ENCODE data around the gene SAMD7.

SAMD7 gene

DNA sequence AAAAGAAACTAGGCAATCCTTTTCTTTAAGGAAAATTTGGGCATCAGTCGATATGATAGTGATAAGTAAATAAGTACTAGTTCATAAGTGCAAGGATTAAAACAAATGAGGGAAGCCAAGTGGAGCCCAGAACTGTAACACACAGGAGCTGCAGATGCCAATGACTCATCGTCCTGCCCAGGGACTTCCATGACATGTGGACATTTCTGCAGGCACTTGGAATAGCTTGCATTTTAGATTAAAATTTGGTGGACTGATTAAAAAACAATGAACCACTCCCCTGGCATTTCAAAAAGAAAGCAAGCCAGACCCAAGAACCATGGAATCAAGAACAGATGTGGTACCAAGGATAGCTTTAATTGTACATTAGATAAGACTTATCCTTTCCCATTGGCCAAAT, 2.9 kb downstream of the SAMD7 start:
- no peak for DNase-seq

DNA sequence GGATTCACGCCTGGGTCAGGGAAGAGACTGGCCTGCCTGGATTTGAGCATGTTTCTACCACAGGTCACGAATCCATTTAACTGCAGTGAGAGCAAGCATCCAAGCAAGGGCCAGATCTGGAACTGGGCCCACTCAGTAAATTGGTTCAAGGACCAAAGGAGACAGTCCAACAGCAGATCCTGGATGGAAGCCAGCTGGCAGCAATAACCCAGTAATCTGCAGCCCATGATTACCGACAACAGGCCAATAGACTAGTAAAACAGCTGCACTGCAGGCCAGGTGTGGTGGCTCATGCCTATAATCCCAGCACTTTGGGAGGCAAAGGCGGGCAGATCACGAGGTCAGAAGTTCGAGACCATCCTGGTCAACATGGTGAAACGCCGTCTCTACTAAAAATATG, 11.8 kb downstream of the SAMD7 start:
- no peak for DNase-seq

DNA sequence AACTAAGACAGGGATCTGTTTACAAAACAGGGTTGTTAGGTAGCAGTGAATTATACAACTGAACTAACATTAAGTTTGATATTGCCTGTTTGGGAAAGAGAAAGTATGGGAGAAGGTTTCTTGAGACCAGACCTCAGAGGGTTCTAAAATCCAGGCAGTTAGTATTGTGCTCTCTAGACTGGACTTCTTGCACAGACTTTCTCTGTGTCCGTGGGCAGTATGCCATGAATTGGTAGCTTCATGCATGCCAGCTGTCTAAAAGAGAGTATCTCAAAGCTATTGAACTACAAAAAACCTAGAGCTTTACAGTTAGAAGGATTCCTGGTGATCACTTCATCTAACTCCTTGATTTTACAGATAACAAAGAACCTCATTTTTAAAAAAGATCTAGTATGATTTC, 12.5 kb downstream of the SAMD7 start:
- no peak for DNase-seq

- DNase-seq: peak in 1 of 2 donors; percentile 28
These were observed 18.6 kb downstream of the SAMD7 start for GRCh38 chr3:169929830-169930519.

GRCh38 chr3:169930843-169931242, 19.5 kb downstream of the SAMD7 start:
- DNase-seq: no peak

- peak in 1 of 2 donors; percentile 51 for DNase-seq
These were observed 20.6 kb downstream of the SAMD7 start for GRCh38 chr3:169931747-169932520.

GRCh38 chr3:169939320-169939719, 27.9 kb downstream of the SAMD7 start:
- no peak for DNase-seq

DNA sequence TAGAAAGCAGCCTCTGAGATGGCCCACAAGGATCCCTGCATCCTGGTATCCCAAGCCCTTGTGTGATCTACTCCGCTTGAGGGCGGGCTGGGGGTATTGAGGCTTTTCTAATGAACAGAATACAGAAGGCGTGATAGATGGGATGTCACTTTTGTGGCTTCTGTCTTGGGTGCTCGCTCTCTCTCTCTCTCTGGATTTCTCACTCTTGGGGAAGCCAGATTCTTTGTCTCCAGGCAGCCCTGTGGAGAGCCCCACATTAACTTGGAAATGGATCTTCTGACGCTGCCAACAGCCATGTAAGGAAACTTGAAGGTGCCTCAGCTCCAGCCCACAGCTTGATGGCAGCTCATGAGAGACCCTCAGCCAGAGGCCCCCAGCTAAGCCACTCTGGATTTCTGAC, 28.4 kb downstream of the SAMD7 start:
- no peak for DNase-seq

DNA sequence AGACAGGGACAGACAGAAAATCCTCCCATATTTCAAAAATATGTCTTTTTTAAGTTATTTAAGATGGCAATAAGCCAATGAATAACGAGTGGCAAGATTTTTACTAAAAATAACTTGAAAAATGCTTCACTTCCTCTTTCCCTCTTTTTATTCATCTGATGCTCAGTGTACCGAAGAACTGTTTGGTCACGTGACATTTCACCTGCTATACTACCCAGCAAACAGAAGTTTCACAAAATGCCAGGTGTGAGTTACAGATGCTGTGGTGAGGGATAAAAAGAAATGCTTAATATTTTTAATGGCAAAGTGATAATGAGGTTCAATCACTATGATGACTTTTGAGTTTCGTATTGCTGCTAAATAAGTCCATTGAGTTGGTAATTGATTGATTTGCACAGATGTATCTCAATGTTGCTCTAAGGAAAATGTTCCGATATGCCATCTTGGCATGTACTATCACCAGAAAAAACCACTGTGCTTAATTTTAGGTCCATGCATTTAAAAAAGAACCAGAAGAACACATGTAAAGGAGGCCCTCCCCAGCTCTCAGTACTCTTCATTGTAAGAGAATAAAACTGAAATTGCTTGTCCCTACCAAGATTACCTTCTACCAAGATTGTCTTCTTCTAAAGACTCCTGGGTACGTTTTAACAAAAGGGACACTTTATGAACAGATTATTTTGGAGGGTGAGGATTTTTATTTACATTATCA, 29.3 kb downstream of the SAMD7 start:
- DNase-seq: peak in 1 of 2 donors; percentile 39

- peak; percentile 14 to 81 for DNase-seq
These were observed 33.9 kb downstream of the SAMD7 start for GRCh38 chr3:169945313-169945712.

DNA sequence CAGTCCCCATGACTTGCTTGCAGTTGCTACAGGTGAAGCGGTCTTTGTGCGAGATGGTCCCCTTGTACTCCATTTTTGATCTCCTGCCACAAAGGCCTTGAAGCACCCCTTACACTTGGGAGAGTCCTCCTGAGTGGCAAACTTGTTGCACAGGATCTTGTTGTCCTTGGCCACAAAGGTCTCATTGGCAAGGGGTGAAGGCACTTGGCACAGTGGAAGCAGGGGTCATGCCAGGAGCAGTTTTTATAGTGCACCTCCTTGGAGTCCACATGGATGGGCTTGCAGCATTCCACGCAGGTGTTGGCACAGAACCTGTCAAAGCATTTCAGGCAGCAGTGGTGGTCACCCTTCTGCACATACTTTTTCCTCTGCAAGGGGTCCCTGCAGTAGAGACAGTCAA, 35.0 kb downstream of the SAMD7 start:
- DNase-seq: no peak

- DNase-seq: no peak
These were observed 37.4 kb downstream of the SAMD7 start for GRCh38 chr3:169948559-169949448.

- DNase-seq: peak in 1 of 2 donors; percentile 25
These were observed 40.7 kb downstream of the SAMD7 start for GRCh38 chr3:169952045-169952444.

GRCh38 chr3:169953462-169954141, 42.2 kb downstream of the SAMD7 start:
- DNase-seq: no peak

GRCh38 chr3:169954142-169954756, 42.9 kb downstream of the SAMD7 start:
- DNase-seq: no peak

DNA sequence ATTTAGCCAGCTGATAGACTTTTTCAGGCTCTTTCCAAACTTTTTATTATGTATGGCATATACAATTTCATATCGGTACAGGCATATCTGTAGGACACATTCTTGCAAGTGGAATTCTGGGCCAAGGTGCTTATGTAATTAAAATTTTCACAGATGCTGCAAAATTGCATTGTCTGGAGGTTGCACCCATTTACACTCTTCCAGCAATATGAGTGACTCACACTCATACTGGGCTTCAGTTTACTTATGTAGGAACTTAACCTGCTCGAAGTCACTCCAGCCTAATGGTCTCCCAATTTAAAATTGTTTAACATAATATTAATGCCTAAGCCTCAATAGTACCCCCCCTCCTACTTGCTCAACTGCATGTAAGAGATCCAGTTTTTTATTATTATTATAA, 44.0 kb downstream of the SAMD7 start:
- no peak for DNase-seq

- DNase-seq: no peak
These were observed 52.8 kb downstream of the SAMD7 start for GRCh38 chr3:169964176-169964575.

GRCh38 chr3:169965562-169966427, 54.4 kb downstream of the SAMD7 start:
- DNase-seq: no peak

DNA sequence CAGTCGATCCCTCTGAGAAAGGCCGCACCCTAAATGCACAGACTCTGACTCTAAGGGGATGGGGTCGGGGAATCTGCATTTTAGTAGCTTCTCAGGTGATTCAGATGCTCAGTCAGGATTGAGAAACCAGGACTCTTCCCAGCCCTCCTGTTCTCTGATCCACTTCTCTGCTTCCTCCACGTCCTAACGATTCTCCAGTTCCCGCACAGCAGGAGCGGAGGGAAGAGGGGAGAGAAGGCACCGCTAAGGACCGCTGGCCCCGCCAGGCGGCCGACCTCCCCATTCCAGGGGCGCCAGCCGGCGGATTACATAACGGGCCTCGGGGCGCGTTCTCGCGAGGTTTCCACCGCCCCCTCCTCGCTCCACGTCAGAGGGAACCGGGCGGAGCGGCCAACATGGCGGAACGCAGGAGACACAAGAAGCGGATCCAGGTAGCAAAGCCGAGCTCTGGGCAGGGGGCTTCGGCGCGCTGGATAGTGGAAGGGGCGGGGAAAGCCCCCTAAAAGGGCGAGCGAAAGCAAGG, 55.1 kb downstream of the SAMD7 start, which contains the start of gene SEC62:
TSS of gene SEC62 (plus strand) at position 380 of the 523 bp plus-strand sequence. CDS start at position 396, 16 bp downstream.
- peak; percentile 93 to 95 for DNase-seq
